ENCODE data around the gene DNAJC4. TPM values are rescaled to one million over a fixed set of nuclear protein-coding genes. Genes with fewer than 3 reads are reported as not detected.

The DNAJC4 gene
- total RNA-seq, 2 donors from 2014 or later, result 24.7 to 32.1 TPM

- peaks cover 79% of the 10 kb centered on the region for H3K36me3 ChIP-seq
- peaks cover 0 to 18% of the 10 kb centered on the region in 2 donors for H3K4me1 ChIP-seq
- H3K4me3 ChIP-seq, result no peak overlapping the region
- no peak overlapping the region for H3K27ac ChIP-seq
- no peaks in the 10 kb centered on the region for H3K9me3 ChIP-seq
- TF ChIP-seq, protein P1, sequence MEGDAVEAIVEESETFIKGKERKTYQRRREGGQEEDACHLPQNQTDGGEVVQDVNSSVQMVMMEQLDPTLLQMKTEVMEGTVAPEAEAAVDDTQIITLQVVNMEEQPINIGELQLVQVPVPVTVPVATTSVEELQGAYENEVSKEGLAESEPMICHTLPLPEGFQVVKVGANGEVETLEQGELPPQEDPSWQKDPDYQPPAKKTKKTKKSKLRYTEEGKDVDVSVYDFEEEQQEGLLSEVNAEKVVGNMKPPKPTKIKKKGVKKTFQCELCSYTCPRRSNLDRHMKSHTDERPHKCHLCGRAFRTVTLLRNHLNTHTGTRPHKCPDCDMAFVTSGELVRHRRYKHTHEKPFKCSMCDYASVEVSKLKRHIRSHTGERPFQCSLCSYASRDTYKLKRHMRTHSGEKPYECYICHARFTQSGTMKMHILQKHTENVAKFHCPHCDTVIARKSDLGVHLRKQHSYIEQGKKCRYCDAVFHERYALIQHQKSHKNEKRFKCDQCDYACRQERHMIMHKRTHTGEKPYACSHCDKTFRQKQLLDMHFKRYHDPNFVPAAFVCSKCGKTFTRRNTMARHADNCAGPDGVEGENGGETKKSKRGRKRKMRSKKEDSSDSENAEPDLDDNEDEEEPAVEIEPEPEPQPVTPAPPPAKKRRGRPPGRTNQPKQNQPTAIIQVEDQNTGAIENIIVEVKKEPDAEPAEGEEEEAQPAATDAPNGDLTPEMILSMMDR (IDR thresholded peaks at IDR 0.05), result no peak
- no peaks in the 10 kb centered on the region for H3K27me3 ChIP-seq
- DNase-seq (ENCODE audit: low spot score), result no peak
These were observed 28.8 kb upstream of the DNAJC4 start for GRCh38 chr11:64201543-64201942.

DNA sequence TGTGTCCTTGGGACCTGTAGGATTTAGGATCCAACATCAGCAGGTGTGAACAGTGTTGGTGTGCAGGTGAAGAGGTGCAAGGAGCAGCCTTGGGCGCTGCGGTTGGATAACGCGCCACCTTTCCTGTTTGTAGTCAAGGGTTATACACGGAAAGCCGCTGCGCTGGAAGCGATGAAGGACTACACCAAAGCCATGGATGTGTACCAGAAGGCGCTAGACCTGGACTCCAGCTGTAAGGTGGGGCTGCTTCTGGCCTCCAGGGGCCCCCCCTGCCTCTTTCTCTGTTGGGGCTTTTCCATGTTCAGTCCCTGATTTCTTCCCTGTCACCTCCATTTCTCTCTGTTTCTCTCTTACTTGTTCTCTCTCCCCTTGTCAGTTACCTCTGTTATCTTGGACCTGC is 27.4 kb upstream of the DNAJC4 start:
- DNase-seq (ENCODE audit: low spot score), result no peak
- TF ChIP-seq, protein P1 (IDR thresholded peaks at IDR 0.05), result no peak
- Histone ChIP-seq H3K9me3 (no peaks in the 10 kb centered on the region), H3K4me3 (no peak overlapping the region), H3K36me3 (peaks cover 72% of the 10 kb centered on the region), H3K27ac (no peak overlapping the region), H3K4me1 (peaks cover 0 to 30% of the 10 kb centered on the region in 2 donors), H3K27me3 (no peaks in the 10 kb centered on the region)

GRCh38 chr11:64203421-64204079 is 26.8 kb upstream of the DNAJC4 start:
- Histone ChIP-seq H3K4me3 (no peak overlapping the region), H3K36me3 (peaks cover 67% of the 10 kb centered on the region), H3K4me1 (peaks cover 0 to 36% of the 10 kb centered on the region in 2 donors), H3K27me3 (no peaks in the 10 kb centered on the region), H3K27ac (no peak overlapping the region), H3K9me3 (no peaks in the 10 kb centered on the region)
- no peak for DNase-seq (ENCODE audit: low spot score)
- TF ChIP-seq, protein P1 (IDR thresholded peaks at IDR 0.05), result no peak

- H3K9me3 ChIP-seq, result no peaks in the 10 kb centered on the region
- TF ChIP-seq, protein P1 (IDR thresholded peaks at IDR 0.05), result no peak
- H3K36me3 ChIP-seq, result peaks cover 62% of the 10 kb centered on the region
- H3K4me1 ChIP-seq, result peaks cover 0 to 38% of the 10 kb centered on the region in 2 donors
- no peak for DNase-seq (ENCODE audit: low spot score)
- no peaks in the 10 kb centered on the region for H3K27me3 ChIP-seq
- H3K27ac ChIP-seq, result no peak overlapping the region
- no peak overlapping the region for H3K4me3 ChIP-seq
These were observed 26.3 kb upstream of the DNAJC4 start for GRCh38 chr11:64204080-64204440.

DNA sequence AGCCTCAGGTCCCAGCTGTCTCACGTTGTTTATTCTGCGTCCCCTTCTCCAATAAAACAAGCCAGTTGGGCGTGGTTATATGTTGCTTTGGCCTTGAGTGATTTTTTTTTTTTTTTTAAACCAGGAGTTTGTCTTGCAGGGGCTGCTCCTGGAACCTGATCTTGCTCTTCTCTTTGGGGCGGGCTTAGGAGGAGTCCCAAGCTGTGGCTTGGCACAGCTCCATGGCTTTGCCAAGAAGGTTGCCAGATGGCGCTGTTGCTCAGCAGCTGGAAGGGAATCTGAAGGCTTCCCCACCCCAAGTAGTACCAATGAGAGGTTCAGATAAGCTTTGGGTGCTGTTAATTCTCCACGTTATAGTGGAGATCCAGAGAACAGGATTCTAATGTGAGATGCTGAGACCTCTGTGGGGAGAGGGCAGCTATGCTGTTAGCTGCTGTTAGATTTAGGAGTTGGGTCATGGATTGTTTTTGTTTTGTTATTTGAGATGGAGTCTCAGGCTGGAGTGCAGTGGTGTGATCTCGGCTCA is 25.8 kb upstream of the DNAJC4 start:
- Histone ChIP-seq H3K27ac (no peak overlapping the region), H3K9me3 (no peaks in the 10 kb centered on the region), H3K27me3 (no peaks in the 10 kb centered on the region), H3K36me3 (peaks cover 60% of the 10 kb centered on the region), H3K4me1 (peaks cover 0 to 38% of the 10 kb centered on the region in 2 donors), H3K4me3 (no peak overlapping the region)
- TF ChIP-seq, protein P1 (IDR thresholded peaks at IDR 0.05), result peak; percentile 63 to 83
- peak; percentile 92 for DNase-seq (ENCODE audit: low spot score)

Data from right atrium auricular region (tissue), 2 donors.